ENCODE measurements around the gene SORBS2. TPM values are rescaled to one million over a fixed set of nuclear protein-coding genes. Genes with fewer than 3 reads are reported as not detected.

The SORBS2 gene
- polyA plus RNA-seq, 1 donor = 25.3 TPM

DNA sequence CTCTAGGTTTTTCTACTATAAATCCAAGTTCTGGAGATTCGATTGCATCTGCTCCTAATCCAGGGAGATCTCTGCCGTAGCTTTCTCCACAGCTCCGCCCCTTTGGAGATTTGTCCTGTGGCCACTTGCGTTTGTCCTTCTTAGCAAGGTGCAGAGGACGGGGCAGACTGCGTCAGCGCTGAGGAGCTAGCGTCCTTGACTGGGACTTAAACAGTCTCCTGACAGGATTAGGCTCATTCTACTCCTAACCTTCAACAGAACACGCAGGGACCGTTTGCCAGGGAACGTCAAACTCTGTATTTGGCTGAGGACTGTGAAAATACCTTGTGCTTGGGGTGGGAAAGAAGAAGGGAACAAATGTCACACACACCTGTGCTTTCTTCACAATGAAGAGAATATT lies 38.6 kb downstream of the SORBS2 start:
- no peak for DNase-seq

DNA sequence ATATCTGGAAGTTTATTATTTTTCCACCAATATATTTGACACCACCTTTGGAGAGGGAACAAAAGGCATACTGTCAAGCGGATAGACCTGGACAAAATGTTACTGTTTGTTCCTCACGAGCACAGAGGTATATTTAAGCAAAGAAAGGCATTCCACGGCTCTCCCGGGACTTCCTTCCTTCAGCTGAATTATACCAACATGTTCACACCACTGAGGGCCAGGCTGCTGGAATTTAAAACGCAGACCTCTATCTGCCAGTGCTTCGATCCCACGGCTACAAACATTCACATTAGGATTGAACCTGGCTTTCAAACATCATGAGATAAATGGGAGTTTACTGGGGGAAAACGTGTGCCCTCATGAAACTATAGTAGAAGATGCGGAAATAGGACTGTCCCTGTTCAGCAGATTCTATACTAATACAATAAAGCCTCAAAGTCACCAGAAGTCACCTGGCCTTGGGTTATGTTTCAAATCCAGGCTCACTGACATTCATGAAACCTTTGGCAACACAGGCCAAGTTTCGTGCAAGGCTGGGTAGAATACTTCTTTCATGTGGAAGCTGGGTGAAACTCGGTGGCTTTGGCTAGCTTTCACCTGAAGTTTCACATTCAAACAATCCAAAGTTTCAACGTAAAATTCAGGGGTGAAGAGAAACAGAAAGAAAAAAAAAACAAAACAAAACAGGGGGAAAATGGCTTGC lies 39.5 kb downstream of the SORBS2 start:
- DNase-seq = no peak

GRCh38 chr4:185771711-185772390 lies 40.1 kb downstream of the SORBS2 start:
- no peak for DNase-seq

GRCh38 chr4:185767528-185767927 lies 44.5 kb downstream of the SORBS2 start:
- DNase-seq = no peak

- DNase-seq = no peak
These were observed 47.1 kb downstream of the SORBS2 start for GRCh38 chr4:185764876-185765275.

DNA sequence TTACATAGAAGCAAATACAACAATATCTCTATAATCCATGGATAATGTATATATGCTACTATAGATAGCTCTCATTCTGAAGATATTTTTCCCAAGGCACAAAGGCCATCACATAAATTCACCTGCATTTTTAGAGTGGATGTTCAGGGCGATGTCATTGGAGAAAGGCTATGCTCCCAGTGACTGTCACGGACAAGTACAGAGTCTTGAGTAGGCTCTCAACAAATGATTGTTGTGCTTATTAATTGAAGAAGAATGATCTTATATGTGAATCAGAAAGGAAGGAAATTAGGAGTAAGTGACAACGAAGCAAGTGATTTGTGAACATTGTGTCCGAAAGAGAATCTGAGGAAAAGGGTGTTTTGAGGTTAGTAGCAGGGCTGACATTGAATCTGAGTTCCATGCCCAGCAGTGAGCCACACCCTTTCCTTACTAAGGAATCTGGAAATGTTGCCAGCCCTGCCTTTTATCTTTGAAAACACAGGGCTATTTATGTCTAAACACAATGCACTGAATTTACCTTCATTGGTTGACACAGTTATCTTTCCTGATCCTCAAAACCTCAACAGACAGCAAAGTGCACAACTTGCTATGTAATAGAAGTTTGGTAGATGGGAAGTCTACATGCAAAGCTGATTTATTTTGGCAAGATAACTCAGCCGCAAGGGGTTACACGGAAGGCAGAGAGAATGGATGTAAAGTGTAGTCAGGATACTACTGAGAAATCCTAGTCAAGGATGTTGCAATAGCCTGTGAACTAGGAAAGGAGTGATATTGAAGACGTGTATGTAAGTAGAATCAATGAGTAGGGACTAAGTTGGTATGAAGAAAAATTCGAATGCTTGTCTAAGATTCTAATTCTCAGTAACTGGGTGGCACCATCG lies 50.4 kb downstream of the SORBS2 start:
- no peak for DNase-seq

GRCh38 chr4:185758807-185759206 lies 53.2 kb downstream of the SORBS2 start:
- no peak for DNase-seq

- DNase-seq = no peak
These were observed 56.5 kb downstream of the SORBS2 start for GRCh38 chr4:185755451-185755850.

GRCh38 chr4:185754961-185755360 lies 57.0 kb downstream of the SORBS2 start:
- DNase-seq = no peak

GRCh38 chr4:185752872-185753271 lies 59.1 kb downstream of the SORBS2 start:
- no peak for DNase-seq

- no peak for DNase-seq
These were observed 62.1 kb downstream of the SORBS2 start for GRCh38 chr4:185749858-185750257.

- DNase-seq = no peak
These were observed 63.0 kb downstream of the SORBS2 start for GRCh38 chr4:185748901-185749390.

DNA sequence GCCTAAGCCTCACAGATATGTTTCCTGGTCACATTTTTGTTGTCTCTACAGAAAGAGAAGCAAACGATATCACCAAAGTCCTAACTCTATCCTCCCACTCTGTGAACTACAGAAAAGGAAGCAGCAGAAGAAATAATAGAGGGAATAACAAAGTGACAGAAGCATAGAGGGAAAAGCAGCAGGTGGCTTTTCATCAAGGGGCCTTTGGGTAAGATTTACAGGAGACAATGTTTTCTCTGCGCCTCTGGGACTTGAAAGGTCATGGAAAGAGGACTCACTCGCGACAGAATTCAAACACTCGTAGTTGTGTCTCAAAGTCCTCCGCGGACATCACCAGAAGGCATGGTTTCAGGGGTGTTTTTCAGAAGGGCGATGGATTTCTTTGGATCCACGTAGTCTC lies 66.1 kb downstream of the SORBS2 start:
- no peak for DNase-seq

- no peak for DNase-seq
These were observed 67.0 kb downstream of the SORBS2 start for GRCh38 chr4:185744946-185745345.

DNA sequence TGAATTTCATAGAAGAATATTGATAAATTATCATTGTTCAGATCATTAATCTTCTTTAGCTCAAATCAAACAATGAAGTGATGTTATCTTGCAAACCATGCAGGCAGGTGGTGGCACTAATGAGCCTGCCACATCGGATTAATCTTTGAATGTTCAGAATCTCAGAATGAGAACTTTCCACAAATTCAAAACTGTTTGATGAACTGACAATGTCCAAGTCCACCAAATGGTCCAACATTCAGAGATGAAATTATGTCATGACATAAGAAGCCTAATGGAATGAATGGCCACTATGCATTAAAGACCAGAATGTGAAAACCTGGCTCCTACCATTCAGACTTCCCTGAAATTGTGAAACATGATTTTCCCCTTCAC lies 67.5 kb downstream of the SORBS2 start:
- DNase-seq = no peak

DNA sequence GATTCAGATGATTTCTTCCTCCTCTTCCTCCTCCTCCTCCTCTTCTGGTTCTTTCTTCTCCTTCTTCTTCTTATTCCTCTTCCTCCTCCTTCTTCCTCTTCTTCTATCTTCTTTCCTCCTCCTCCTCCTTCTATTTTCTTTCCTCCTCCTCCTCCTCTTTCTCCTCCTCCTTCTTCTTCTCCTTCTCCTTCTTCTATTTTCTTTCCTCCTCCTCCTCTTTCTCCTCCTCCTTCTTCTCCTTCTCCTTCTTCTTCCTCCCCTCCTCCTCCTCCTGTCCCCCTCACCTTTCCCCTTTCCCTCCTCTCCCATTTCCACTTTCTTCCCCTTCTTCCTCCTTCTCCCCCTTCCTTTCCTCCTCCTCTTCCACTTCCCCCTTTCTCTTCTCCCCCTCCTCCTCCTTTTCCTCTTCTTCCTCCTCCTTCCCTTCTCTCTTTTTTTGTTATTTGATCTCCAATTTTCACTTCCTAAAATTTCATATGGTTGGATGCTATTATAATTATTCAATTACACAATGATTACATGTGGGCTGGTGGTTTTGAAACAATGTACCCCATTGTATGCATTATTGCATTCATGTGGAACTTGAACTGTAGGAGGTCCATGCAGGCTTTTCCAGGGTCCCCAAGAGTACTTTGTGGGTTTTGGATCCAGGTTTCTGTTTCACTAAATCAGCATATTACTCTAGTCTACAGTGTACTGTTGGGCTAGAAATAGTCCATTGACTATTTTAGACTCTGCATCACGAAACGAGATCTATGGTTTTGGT lies 68.1 kb downstream of the SORBS2 start:
- no peak for DNase-seq

DNA sequence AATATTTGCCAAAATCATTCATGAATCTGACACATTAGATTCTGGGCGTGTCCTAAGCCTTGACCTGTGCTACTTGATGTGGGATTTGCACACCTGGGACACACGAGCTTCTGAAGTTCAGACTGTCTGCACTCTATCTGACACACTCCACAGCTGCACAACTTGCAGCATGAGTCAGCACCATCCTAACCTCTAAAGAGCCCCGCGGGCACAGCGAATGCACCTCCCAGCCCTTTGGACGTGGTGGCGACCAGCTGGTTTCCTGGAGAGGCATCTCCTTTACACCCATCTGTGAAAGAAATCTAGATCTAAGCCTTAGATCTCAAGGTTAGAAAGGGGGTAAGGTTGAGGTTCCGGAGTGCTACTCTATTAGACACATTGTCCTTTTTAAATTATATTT lies 69.2 kb downstream of the SORBS2 start:
- DNase-seq = no peak

- DNase-seq = no peak
These were observed 70.2 kb downstream of the SORBS2 start for GRCh38 chr4:185741795-185742194.

DNA sequence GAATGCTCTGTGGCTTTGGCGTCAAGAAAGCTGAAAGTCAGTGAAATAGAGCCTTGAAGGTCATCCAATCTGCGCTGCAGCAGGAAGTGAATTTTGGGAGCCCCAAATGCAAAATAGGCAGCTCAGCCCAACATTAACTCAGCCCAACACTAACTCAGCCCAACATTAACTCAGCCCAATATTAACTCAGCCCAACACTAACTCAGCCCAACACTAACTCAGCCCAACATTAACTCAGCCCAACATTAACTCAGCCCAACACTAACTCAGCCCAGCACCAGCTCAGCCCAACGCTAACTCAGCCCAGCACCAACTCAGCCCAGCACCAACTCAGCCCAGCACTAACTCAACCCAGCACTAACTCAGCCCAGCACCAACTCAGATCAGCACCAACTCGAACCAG lies 71.5 kb downstream of the SORBS2 start:
- DNase-seq = no peak

- no peak for DNase-seq
These were observed 73.2 kb downstream of the SORBS2 start for GRCh38 chr4:185738820-185739219.

GRCh38 chr4:185738038-185738552 lies 73.9 kb downstream of the SORBS2 start:
- DNase-seq = no peak

GRCh38 chr4:185737489-185738037 lies 74.4 kb downstream of the SORBS2 start:
- DNase-seq = no peak
